ENCODE measurements around the gene MAPK10. TPM values are rescaled to one million over a fixed set of nuclear protein-coding genes. Genes with fewer than 3 reads are reported as not detected.
"Not testable (repeated sequence)": the region's sequence is repeated elsewhere in the genome, so short reads cannot be mapped to it uniquely, and the experiment has no call there.

Gene MAPK10
- total and polyA plus RNA-seq, 2 experiments from 2014 or later: 5.9 to 14.8 TPM

GRCh38 chr4:85966373-85966772 lies 393.5 kb downstream of the MAPK10 start:
- no peak overlapping the region for H3K27ac ChIP-seq
- TF ChIP-seq CTCF (IDR thresholded peaks at IDR 0.05; ENCODE audit: poor library complexity): no peak
- TF ChIP-seq EZH2 (IDR thresholded peaks at IDR 0.05; ENCODE audit: borderline replicate concordance): no peak
- no peak for TF ChIP-seq EZH2phosphoT487 (IDR thresholded peaks at IDR 0.05; ENCODE audit: low read depth, severe bottlenecking, unreplicated experiment)

DNA sequence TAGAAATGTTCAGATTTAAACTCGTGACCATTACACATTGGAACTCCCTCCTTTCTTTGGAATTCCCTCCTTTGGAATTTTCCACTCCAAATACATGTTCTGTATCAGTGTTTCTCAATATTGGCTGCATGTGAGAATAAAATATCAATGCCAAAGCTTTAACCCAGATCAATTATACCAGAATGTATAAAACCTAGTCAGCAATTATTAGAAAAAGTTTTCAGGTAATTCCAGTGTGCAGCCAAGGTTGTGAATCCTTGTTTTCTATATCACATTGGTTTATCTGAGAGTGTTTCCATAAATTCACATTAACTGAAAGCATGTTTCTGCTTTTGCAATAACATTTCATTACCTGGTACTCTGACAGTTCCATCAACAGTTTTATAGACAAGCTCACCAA lies 394.3 kb downstream of the MAPK10 start:
- Histone ChIP-seq H3K4me1 (ENCODE audit: insufficient read depth) (no peaks in the 10 kb centered on the region), H3K36me3 (replicated peaks; ENCODE audit: insufficient read depth, low read depth) (no peaks in the 10 kb centered on the region), H2AFZ (no peak overlapping the region), H3K4me2 (no peak overlapping the region), H3K4me3 (no peak overlapping the region), H3K9me2 (replicated peaks; ENCODE audit: insufficient read depth) (no peaks in the 10 kb centered on the region), H3K27me3 (no peaks in the 10 kb centered on the region), H3K79me2 (no peaks in the 10 kb centered on the region), H3K9me3 (ENCODE audit: low read depth) (no peaks in the 10 kb centered on the region), H3K27ac (no peak overlapping the region), H4K20me1 (ENCODE audit: insufficient read depth, poor library complexity, severe bottlenecking) (no peaks in the 10 kb centered on the region)
- TF ChIP-seq EZH2phosphoT487 (IDR thresholded peaks at IDR 0.05; ENCODE audit: low read depth, severe bottlenecking, unreplicated experiment): no peak
- no peak for TF ChIP-seq CTCF (IDR thresholded peaks at IDR 0.05; ENCODE audit: poor library complexity)
- TF ChIP-seq EZH2 (IDR thresholded peaks at IDR 0.05; ENCODE audit: borderline replicate concordance): no peak
- 92% methylated on average over 1 of the region's 1 CpG for WGBS (ENCODE audit: low lambda C conversion rate, missing lambda C conversion rate)
- no peak for DNase-seq (ENCODE audit: low spot score)

More at GRCh38 chr4:85966373-85966772, 393.5 kb downstream of the MAPK10 start:
- H3K9me2 ChIP-seq (replicated peaks; ENCODE audit: insufficient read depth): no peaks in the 10 kb centered on the region
- no peaks in the 10 kb centered on the region for H3K36me3 ChIP-seq (replicated peaks; ENCODE audit: insufficient read depth, low read depth)
- no peak overlapping the region for H2AFZ ChIP-seq
- no peaks in the 10 kb centered on the region for H3K27me3 ChIP-seq
- H3K4me1 ChIP-seq (ENCODE audit: insufficient read depth): no peaks in the 10 kb centered on the region
- no peak for DNase-seq (ENCODE audit: low spot score)
- 56% methylated on average over 2 of the region's 2 CpGs for WGBS (ENCODE audit: low lambda C conversion rate, missing lambda C conversion rate)
- H3K9me3 ChIP-seq (ENCODE audit: low read depth): no peaks in the 10 kb centered on the region
- H3K4me2 ChIP-seq: no peak overlapping the region
- no peaks in the 10 kb centered on the region for H4K20me1 ChIP-seq (ENCODE audit: insufficient read depth, poor library complexity, severe bottlenecking)
- H3K4me3 ChIP-seq: no peak overlapping the region
- no peaks in the 10 kb centered on the region for H3K79me2 ChIP-seq

- not testable (repeated sequence) for H3K4me2 ChIP-seq; DNase-seq (ENCODE audit: low spot score)
These were observed 394.8 kb downstream of the MAPK10 start for GRCh38 chr4:85965017-85965416.

GRCh38 chr4:85964298-85964697 lies 395.6 kb downstream of the MAPK10 start:
- TF ChIP-seq EZH2 (IDR thresholded peaks at IDR 0.05; ENCODE audit: borderline replicate concordance) (no peak), CTCF (IDR thresholded peaks at IDR 0.05; ENCODE audit: poor library complexity) (peak; percentile 17)
- Histone ChIP-seq H4K20me1 (ENCODE audit: insufficient read depth, poor library complexity, severe bottlenecking) (no peaks in the 10 kb centered on the region), H3K9me2 (replicated peaks; ENCODE audit: insufficient read depth) (no peaks in the 10 kb centered on the region), H3K27ac (no peak overlapping the region), H3K4me3 (no peak overlapping the region), H3K36me3 (replicated peaks; ENCODE audit: insufficient read depth, low read depth) (no peaks in the 10 kb centered on the region), H3K79me2 (no peaks in the 10 kb centered on the region), H3K27me3 (no peaks in the 10 kb centered on the region), H3K4me2 (no peak overlapping the region), H3K9me3 (ENCODE audit: low read depth) (no peaks in the 10 kb centered on the region), H3K4me1 (ENCODE audit: insufficient read depth) (no peaks in the 10 kb centered on the region), H2AFZ (no peak overlapping the region)
- no peak for DNase-seq (ENCODE audit: low spot score)

More at GRCh38 chr4:85965017-85965416, 394.8 kb downstream of the MAPK10 start:
- not testable (repeated sequence) for H3K27me3 ChIP-seq; H3K4me3 ChIP-seq; H3K9me3 ChIP-seq (ENCODE audit: low read depth); H4K20me1 ChIP-seq (ENCODE audit: insufficient read depth, poor library complexity, severe bottlenecking); H3K4me1 ChIP-seq (ENCODE audit: insufficient read depth); H3K36me3 ChIP-seq (replicated peaks; ENCODE audit: insufficient read depth, low read depth); H2AFZ ChIP-seq; H3K9me2 ChIP-seq (replicated peaks; ENCODE audit: insufficient read depth); H3K27ac ChIP-seq; H3K79me2 ChIP-seq
- WGBS (ENCODE audit: low lambda C conversion rate, missing lambda C conversion rate): 91% methylated on average over 4 of the region's 4 CpGs

Measured in hepatocyte (in vitro differentiated cells).